Measurements from ENCODE around the gene GLG1.

DNA sequence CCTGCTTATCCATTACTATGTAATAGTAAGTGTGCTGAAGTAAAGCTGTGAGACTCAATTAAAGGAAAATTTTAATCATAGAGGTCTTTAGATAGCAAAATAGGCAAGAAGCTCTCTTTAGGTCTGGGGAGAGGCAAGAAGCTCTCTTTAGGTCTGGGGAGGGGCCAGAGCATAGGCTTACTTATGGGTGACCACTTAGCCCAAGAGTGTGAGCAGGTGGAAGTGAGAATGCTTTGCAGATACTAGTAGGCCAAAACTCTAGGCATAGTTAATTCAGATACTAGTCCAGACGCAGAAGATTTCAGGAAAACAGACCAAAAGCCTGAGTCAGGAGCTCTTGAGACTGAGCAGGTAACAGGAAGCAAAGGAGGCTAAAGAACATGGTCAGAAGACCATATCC is 49.6 kb downstream of the GLG1 start:
- TF ChIP-seq, protein P1, sequence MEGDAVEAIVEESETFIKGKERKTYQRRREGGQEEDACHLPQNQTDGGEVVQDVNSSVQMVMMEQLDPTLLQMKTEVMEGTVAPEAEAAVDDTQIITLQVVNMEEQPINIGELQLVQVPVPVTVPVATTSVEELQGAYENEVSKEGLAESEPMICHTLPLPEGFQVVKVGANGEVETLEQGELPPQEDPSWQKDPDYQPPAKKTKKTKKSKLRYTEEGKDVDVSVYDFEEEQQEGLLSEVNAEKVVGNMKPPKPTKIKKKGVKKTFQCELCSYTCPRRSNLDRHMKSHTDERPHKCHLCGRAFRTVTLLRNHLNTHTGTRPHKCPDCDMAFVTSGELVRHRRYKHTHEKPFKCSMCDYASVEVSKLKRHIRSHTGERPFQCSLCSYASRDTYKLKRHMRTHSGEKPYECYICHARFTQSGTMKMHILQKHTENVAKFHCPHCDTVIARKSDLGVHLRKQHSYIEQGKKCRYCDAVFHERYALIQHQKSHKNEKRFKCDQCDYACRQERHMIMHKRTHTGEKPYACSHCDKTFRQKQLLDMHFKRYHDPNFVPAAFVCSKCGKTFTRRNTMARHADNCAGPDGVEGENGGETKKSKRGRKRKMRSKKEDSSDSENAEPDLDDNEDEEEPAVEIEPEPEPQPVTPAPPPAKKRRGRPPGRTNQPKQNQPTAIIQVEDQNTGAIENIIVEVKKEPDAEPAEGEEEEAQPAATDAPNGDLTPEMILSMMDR (IDR thresholded peaks at IDR 0.05) = no peak
- TF ChIP-seq POLR2A (IDR thresholded peaks at IDR 0.05) (no peak), POLR2AphosphoS5 (IDR thresholded peaks at IDR 0.05) (no peak)

All from breast epithelium (tissue), 3 donors.